Measurements from ENCODE around the gene ATF7IP.

ATF7IP gene

DNA sequence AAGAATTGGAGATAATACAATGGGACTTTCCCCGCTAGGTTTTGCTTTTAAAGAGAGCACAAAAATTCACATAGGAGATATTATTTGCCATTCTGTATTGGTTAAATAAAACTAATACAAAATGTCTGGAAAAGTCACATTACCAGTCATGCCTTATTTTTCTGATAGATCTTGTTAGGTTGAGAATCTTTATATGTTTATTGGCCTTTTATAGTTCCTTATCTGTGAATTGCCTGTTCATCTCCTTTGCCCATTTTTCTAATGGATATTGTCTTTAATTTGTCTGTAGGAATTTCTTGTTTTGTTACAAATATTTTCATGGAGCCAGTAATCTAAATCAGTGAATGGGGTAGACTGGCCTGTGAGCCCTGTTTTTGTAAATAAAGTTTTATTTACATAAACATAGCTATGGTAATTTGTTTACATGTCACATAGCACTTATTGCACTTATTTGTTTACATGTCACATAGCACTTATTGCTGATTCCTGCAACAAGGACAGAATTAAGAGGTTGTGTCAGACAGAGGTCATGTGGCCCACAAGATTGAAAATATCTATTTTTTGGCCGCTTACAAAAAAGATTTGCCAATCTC, 65.0 kb downstream of the ATF7IP start:
- TF ChIP-seq, protein P1, sequence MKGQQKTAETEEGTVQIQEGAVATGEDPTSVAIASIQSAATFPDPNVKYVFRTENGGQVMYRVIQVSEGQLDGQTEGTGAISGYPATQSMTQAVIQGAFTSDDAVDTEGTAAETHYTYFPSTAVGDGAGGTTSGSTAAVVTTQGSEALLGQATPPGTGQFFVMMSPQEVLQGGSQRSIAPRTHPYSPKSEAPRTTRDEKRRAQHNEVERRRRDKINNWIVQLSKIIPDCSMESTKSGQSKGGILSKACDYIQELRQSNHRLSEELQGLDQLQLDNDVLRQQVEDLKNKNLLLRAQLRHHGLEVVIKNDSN (IDR thresholded peaks at IDR 0.05), result no peak
- TF ChIP-seq, protein P2, sequence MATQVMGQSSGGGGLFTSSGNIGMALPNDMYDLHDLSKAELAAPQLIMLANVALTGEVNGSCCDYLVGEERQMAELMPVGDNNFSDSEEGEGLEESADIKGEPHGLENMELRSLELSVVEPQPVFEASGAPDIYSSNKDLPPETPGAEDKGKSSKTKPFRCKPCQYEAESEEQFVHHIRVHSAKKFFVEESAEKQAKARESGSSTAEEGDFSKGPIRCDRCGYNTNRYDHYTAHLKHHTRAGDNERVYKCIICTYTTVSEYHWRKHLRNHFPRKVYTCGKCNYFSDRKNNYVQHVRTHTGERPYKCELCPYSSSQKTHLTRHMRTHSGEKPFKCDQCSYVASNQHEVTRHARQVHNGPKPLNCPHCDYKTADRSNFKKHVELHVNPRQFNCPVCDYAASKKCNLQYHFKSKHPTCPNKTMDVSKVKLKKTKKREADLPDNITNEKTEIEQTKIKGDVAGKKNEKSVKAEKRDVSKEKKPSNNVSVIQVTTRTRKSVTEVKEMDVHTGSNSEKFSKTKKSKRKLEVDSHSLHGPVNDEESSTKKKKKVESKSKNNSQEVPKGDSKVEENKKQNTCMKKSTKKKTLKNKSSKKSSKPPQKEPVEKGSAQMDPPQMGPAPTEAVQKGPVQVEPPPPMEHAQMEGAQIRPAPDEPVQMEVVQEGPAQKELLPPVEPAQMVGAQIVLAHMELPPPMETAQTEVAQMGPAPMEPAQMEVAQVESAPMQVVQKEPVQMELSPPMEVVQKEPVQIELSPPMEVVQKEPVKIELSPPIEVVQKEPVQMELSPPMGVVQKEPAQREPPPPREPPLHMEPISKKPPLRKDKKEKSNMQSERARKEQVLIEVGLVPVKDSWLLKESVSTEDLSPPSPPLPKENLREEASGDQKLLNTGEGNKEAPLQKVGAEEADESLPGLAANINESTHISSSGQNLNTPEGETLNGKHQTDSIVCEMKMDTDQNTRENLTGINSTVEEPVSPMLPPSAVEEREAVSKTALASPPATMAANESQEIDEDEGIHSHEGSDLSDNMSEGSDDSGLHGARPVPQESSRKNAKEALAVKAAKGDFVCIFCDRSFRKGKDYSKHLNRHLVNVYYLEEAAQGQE (IDR thresholded peaks at IDR 0.05; ENCODE audit: low read depth), result no peak
- no peak for TF ChIP-seq EP300 (IDR thresholded peaks at IDR 0.05; ENCODE audit: borderline replicate concordance)
- TF ChIP-seq ZBTB7A (IDR thresholded peaks at IDR 0.05; ENCODE audit: low read depth), result no peak
- TF ChIP-seq TEAD4 (IDR thresholded peaks at IDR 0.05), result no peak
- no peak for TF ChIP-seq EGR1 (IDR thresholded peaks at IDR 0.05)
- TF ChIP-seq RAD21 (IDR thresholded peaks at IDR 0.05; ENCODE audit: low read depth), result no peak
- TF ChIP-seq CREB1 (IDR thresholded peaks at IDR 0.05; ENCODE audit: low read depth), result no peak
- TF ChIP-seq TCF12 (IDR thresholded peaks at IDR 0.05; ENCODE audit: low read depth), result no peak
- TF ChIP-seq FOXM1 (IDR thresholded peaks at IDR 0.05; ENCODE audit: borderline replicate concordance, low read depth), result no peak
- TF ChIP-seq MAX (IDR thresholded peaks at IDR 0.05), result no peak
- no peak for TF ChIP-seq TAF1 (IDR thresholded peaks at IDR 0.05; ENCODE audit: low read depth)
- TF ChIP-seq CEBPB (IDR thresholded peaks at IDR 0.05), result no peak
- no peak for TF ChIP-seq YY1 (IDR thresholded peaks at IDR 0.05; ENCODE audit: low read depth)
- TF ChIP-seq NFIC (IDR thresholded peaks at IDR 0.05), result no peak

GRCh38 chr12:14431975-14432374, 66.5 kb downstream of the ATF7IP start:
- TF ChIP-seq, protein P2 (IDR thresholded peaks at IDR 0.05; ENCODE audit: low read depth), result no peak
- TF ChIP-seq FOXM1 (IDR thresholded peaks at IDR 0.05; ENCODE audit: borderline replicate concordance, low read depth) (no peak), EP300 (IDR thresholded peaks at IDR 0.05; ENCODE audit: borderline replicate concordance) (no peak), MAX (IDR thresholded peaks at IDR 0.05) (no peak), TCF12 (IDR thresholded peaks at IDR 0.05; ENCODE audit: low read depth) (no peak), RAD21 (IDR thresholded peaks at IDR 0.05; ENCODE audit: low read depth) (no peak), ZBTB7A (IDR thresholded peaks at IDR 0.05; ENCODE audit: low read depth) (no peak), CREB1 (IDR thresholded peaks at IDR 0.05; ENCODE audit: low read depth) (no peak), EGR1 (IDR thresholded peaks at IDR 0.05) (no peak), YY1 (IDR thresholded peaks at IDR 0.05; ENCODE audit: low read depth) (no peak), TAF1 (IDR thresholded peaks at IDR 0.05; ENCODE audit: low read depth) (no peak), CEBPB (IDR thresholded peaks at IDR 0.05) (no peak), NFIC (IDR thresholded peaks at IDR 0.05) (no peak)
- TF ChIP-seq, protein P1 (IDR thresholded peaks at IDR 0.05), result no peak

DNA sequence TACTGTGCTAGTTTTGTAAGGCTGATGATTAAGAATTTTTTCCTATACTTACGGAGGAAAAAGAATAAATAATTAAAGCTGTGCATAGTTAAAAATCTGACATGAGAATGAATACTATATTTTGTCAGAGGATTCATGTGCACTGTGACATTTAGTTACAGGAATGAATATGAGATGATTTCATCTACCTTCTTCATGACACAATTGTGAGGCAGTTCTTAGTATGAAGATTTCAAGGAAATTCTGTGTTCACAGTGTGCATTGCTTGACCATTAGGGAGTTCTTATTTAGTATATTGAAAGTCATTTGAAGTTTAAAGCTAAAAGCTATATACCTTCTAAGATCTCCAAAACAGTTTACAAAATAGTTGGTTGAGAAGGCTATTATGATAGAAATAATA, 70.1 kb downstream of the ATF7IP start:
- no peak for TF ChIP-seq CEBPB (IDR thresholded peaks at IDR 0.05)
- TF ChIP-seq TCF12 (IDR thresholded peaks at IDR 0.05; ENCODE audit: low read depth), result no peak
- no peak for TF ChIP-seq ZBTB7A (IDR thresholded peaks at IDR 0.05; ENCODE audit: low read depth)

- TF ChIP-seq YY1 (IDR thresholded peaks at IDR 0.05; ENCODE audit: low read depth), result no peak
Observed at GRCh38 chr12:14442221-14442881, 76.9 kb downstream of the ATF7IP start.

GRCh38 chr12:14443531-14443930, 78.0 kb downstream of the ATF7IP start:
- no peak for TF ChIP-seq FOXM1 (IDR thresholded peaks at IDR 0.05; ENCODE audit: borderline replicate concordance, low read depth)
- TF ChIP-seq CEBPB (IDR thresholded peaks at IDR 0.05), result no peak
- TF ChIP-seq TCF12 (IDR thresholded peaks at IDR 0.05; ENCODE audit: low read depth), result no peak

DNA sequence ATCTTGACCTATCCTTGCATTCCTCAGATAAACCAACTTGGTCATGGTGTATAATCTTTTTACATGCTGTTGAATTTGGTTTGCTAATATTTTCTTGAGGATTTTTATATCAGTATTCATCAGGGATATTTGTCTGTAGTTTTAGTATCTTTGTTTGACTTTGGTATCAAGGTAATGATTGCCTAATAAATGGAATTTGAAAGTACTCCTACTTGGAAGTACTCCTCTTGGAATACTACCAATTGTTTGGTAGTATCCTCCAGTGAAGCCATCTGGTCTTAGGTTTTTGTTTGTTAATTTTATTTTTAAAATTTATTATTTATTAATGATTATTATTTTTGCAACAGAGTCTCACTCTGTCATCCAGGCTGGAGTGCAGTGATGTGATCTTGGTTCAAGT, 85.0 kb downstream of the ATF7IP start:
- no peak for TF ChIP-seq NFIC (IDR thresholded peaks at IDR 0.05)
- TF ChIP-seq MAX (IDR thresholded peaks at IDR 0.05), result no peak
- TF ChIP-seq CREB1 (IDR thresholded peaks at IDR 0.05; ENCODE audit: low read depth), result no peak
- no peak for TF ChIP-seq EGR1 (IDR thresholded peaks at IDR 0.05)
- no peak for TF ChIP-seq FOXM1 (IDR thresholded peaks at IDR 0.05; ENCODE audit: borderline replicate concordance, low read depth)
- no peak for TF ChIP-seq CEBPB (IDR thresholded peaks at IDR 0.05)
- TF ChIP-seq YY1 (IDR thresholded peaks at IDR 0.05; ENCODE audit: low read depth), result no peak
- no peak for TF ChIP-seq RAD21 (IDR thresholded peaks at IDR 0.05; ENCODE audit: low read depth)
- no peak for TF ChIP-seq EP300 (IDR thresholded peaks at IDR 0.05; ENCODE audit: borderline replicate concordance)
- TF ChIP-seq, protein P2 (IDR thresholded peaks at IDR 0.05; ENCODE audit: low read depth), result no peak
- no peak for TF ChIP-seq ZBTB7A (IDR thresholded peaks at IDR 0.05; ENCODE audit: low read depth)
- TF ChIP-seq, protein P1 (IDR thresholded peaks at IDR 0.05), result no peak
- TF ChIP-seq TEAD4 (IDR thresholded peaks at IDR 0.05), result no peak
- TF ChIP-seq TCF12 (IDR thresholded peaks at IDR 0.05; ENCODE audit: low read depth), result no peak
- no peak for TF ChIP-seq TAF1 (IDR thresholded peaks at IDR 0.05; ENCODE audit: low read depth)
